ENCODE results near the gene MAGI2.

- TF ChIP-seq POLR2A (IDR thresholded peaks at IDR 0.05) (no peak), EP300 (IDR thresholded peaks at IDR 0.05) (no peak)
These were observed 390.3 kb downstream of the MAGI2 start for GRCh38 chr7:79063019-79063698.
